ENCODE measurements around the gene SGPP2. TPM values are rescaled to one million over a fixed set of nuclear protein-coding genes. Genes with fewer than 3 reads are reported as not detected.

SGPP2 gene
- total RNA-seq, 1 experiment from 2014 or later = not detected

- Histone ChIP-seq H3K27me3 (ENCODE audit: insufficient read depth, low read length) (no peaks in the 10 kb centered on the region), H4K91ac (ENCODE audit: insufficient read length, low read depth, low read length) (no peak overlapping the region), H3K56ac (ENCODE audit: insufficient read length, low read depth, low read length) (no peak overlapping the region), H3K4me2 (ENCODE audit: insufficient read depth, insufficient read length, low read length) (no peak overlapping the region), H3K4me1 (ENCODE audit: insufficient read depth, low read length) (no peaks in the 10 kb centered on the region), H3K18ac (ENCODE audit: insufficient read length, low read depth, low read length) (no peak overlapping the region), H3K9me3 (ENCODE audit: control insufficient read depth, low read depth, low read length) (no peaks in the 10 kb centered on the region), H3T11ph (ENCODE audit: low read length) (no peak overlapping the region), H4K8ac (replicated peaks; ENCODE audit: insufficient read length, low read depth, low read length) (no peak overlapping the region), H2BK5ac (ENCODE audit: insufficient read length, low read length) (no peak overlapping the region), H3K23me2 (ENCODE audit: insufficient read length, low read depth, low read length, poor library complexity, severe bottlenecking) (no peaks in the 10 kb centered on the region), H3K14ac (ENCODE audit: insufficient read depth, low read length) (no peak overlapping the region), H3K79me2 (ENCODE audit: insufficient read depth, low read length) (no peaks in the 10 kb centered on the region), H4K20me1 (ENCODE audit: control insufficient read depth, insufficient read depth, insufficient read length) (no peaks in the 10 kb centered on the region), H2AK5ac (ENCODE audit: insufficient read length, low read length) (no peak overlapping the region), H2AFZ (ENCODE audit: low read length) (no peak overlapping the region), H3K4ac (ENCODE audit: low read depth, low read length) (no peak overlapping the region), H3K27ac (ENCODE audit: insufficient read length, low read depth, low read length) (no peak overlapping the region), H2BK12ac (ENCODE audit: insufficient read length, low read depth, low read length) (no peak overlapping the region), H4K5ac (ENCODE audit: insufficient read length, low read depth, low read length) (no peak overlapping the region), H2BK20ac (ENCODE audit: low read depth, low read length, poor library complexity, severe bottlenecking) (no peak overlapping the region), H2BK15ac (ENCODE audit: low read depth, low read length) (no peak overlapping the region), H3K79me1 (ENCODE audit: insufficient read depth, low read depth, low read length, poor library complexity, severe bottlenecking) (no peaks in the 10 kb centered on the region), H2BK120ac (ENCODE audit: low read depth, low read length, poor library complexity, severe bottlenecking) (no peak overlapping the region), H3K9ac (ENCODE audit: extremely low read depth, insufficient read length, low read length) (no peak overlapping the region), H3K23ac (ENCODE audit: insufficient read length, low read depth, low read length) (no peak overlapping the region)
- TF ChIP-seq, protein P1, sequence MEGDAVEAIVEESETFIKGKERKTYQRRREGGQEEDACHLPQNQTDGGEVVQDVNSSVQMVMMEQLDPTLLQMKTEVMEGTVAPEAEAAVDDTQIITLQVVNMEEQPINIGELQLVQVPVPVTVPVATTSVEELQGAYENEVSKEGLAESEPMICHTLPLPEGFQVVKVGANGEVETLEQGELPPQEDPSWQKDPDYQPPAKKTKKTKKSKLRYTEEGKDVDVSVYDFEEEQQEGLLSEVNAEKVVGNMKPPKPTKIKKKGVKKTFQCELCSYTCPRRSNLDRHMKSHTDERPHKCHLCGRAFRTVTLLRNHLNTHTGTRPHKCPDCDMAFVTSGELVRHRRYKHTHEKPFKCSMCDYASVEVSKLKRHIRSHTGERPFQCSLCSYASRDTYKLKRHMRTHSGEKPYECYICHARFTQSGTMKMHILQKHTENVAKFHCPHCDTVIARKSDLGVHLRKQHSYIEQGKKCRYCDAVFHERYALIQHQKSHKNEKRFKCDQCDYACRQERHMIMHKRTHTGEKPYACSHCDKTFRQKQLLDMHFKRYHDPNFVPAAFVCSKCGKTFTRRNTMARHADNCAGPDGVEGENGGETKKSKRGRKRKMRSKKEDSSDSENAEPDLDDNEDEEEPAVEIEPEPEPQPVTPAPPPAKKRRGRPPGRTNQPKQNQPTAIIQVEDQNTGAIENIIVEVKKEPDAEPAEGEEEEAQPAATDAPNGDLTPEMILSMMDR (conservative IDR thresholded peaks at IDR 0.05) = no peak
- no peak overlapping the region; a peak in 1 of 7 replicates for H3K27ac Mint-ChIP-seq
- peaks cover 0 to 10% (median 6%) of the 10 kb centered on the region in 3 experiments; a peak in 3 of 7 replicates for H3K36me3 Mint-ChIP-seq (ENCODE audit: insufficient read depth in 1 of 3, low read depth in 3 of 3)
- H3K27me3 Mint-ChIP-seq (ENCODE audit: low read depth) = peaks cover 21% of the 10 kb centered on the region
- no peak overlapping the region for H3K4me3 Mint-ChIP-seq
- no CpG with 5 or more reads among the region's 6 CpGs for WGBS (ENCODE audit: extremely low coverage, insufficient read length, low lambda C conversion rate)
- DNase-seq = no peak
- H3K4me1 Mint-ChIP-seq = peaks cover 4% of the 10 kb centered on the region in 2 experiments
- H3K9me3 Mint-ChIP-seq = no peaks in the 10 kb centered on the region
Measured at GRCh38 chr2:222563936-222564335, 139.6 kb downstream of the SGPP2 start.

Measured in H9 (cell line).